D341Med (cell line): ENCODE measurements around the gene AK8.

ENCODE experiments used
- DNase-seq: peaks from one replicate; pipeline ENCODE4 v3.0.0; 2012; ENCODE audit warnings: low spot score

The AK8 gene

DNA sequence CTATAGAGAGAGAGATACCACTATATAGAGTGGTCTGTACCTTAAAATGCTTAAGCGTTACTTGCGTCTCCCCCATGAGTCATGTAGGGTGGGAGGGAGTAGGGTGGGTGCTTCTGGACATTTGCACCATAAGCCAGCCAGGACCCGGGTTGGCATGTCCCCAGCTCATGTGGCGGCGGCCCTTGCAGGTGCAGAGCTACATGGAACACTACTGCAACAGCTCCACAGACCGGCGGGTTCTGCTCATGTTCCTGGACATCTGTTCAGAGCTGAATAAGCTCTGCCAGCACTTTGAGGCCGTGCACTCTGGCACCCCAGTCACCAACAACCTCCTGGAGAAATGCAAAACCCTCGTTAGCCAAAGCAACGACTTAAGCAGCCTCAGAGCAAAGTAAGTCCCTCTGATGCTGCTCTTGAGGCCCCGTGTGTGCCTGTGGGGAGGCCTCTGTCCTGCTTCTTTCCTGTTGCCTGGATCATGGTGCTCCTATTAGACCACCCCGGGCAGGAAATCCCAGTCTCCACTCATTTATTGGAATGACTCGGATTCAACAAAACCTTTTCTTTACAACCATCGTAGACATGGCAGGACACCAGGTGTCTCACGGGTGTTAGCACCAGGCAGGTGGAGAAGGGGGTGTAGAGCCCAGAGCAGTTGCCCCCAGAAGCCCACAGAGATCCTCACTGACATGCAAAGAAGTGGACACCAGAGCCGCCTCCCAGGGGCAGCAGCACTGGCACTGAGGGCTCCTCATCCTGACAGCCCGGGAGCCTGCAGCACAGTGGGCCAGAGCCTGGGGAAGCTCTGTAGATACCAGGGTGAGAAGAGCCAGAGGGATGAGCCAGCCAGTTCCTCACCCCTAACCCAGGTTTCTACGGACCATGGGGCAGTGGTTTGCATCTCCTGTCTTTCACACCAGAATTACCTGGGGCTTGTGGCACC is 9.4 kb upstream of the AK8 start:
- DNase-seq = no peak

DNA sequence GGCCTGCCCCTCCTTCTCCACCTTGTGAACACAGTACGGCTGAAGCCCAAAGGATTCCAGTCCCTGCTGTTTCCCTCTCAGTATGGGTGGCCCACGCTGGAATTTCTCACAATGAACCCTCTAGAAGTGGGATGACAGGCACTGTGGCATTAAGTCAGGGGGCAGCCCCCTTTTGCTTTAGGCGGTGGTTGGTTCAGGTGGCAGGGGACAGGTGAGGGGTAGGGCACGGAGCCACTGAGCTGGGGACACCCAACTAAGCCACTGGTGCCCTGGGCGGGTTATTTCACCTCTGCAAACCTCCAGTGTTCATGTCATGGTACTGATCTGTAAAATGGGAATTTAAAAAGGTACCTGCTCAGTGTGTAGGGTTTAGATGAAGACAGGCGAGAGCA is 8.2 kb upstream of the AK8 start:
- DNase-seq = no peak

- no peak for DNase-seq
Observed at GRCh38 chr9:132885720-132886333, 7.7 kb upstream of the AK8 start.

DNA sequence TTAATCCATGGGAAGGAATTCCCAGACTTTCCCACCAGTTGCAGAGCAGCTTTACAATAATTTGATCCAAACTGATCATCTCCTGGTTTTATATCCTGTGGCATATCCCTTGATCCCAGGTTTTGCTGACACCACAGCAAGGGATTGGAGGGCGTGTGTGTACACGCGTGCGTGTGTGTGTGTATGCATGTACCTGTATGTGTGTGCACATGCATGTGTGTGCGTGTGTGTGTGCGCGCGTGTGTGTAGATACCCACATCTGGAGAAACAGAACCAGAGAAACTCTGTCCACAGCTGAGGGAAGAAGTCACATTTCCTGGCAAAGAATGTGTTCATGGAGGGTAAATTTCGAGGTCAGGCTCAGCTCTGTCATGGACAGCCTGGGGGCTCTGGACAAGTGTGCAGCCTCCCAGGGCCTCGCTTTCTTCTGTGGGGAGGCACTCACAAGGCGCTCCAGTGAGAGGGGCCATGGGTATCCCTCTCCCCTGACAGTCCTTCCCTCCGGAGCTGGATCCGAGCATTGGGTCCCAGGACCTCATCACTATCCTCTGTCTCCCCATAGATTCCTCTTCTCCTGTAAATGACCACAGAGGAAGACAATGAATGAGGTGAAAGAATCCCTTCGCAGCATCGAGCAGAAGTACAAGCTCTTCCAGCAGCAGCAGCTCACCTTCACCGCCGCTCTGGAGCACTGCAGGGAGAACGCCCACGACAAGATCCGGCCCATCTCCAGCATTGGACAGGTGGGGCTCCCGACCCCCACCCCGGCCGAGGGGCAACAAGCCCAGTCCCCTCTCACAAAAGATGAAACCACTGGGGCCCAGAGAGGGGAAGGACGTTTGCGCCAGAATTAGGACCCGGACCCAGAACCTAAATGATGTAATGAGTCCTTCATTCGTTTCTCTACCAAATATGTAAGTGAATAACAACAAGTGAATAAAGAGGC is 5.5 kb upstream of the AK8 start:
- DNase-seq = no peak

GRCh38 chr9:132882616-132883015 is 4.5 kb upstream of the AK8 start:
- no peak for DNase-seq

DNA sequence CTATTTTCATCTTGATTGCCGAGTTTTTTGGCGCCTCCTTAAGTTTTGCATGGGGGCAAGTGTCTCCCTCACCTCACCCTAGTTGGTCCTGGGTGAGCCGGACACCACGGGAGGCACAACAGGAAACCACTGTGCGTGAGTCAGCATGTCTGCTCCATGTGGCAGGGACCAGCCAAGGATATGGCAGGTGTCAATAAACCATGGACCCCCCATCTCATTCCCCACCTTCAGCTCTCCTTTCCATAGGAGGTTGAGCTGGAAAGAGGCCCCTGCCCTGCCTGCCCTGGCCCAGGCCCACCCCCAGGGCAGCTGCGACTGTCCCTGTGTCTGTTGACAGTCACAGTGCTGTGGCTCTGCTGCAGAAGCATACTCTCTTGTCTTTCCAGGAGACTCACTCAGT is 3.7 kb upstream of the AK8 start:
- DNase-seq = no peak

DNA sequence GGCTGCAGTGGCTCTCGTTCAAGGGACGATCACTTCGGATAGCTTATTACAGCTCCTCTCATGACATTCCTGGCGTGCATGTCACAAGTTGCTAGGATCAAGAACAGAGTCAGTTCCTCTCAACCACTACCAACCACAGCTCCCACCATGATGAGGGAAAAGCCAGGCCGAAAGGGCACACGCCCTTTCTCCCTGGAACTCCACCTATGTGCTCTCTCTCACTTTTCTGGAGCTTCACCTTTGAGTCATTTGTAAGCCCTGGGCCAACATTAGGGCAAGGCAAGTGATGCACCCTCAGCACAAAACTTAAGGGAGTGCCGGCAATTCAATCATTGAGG is 2.2 kb upstream of the AK8 start:
- DNase-seq = no peak

- DNase-seq = no peak
Observed at GRCh38 chr9:132879457-132880323, 1.6 kb upstream of the AK8 start.

GRCh38 chr9:132878695-132879456 is 792 bp upstream of the AK8 start, which contains the start of gene SPACA9:
SPACA9 (plus strand) TSS chr9:132878898; CDS start chr9:132883948, 5,050 bp downstream.
- peak; percentile 79 for DNase-seq

DNA sequence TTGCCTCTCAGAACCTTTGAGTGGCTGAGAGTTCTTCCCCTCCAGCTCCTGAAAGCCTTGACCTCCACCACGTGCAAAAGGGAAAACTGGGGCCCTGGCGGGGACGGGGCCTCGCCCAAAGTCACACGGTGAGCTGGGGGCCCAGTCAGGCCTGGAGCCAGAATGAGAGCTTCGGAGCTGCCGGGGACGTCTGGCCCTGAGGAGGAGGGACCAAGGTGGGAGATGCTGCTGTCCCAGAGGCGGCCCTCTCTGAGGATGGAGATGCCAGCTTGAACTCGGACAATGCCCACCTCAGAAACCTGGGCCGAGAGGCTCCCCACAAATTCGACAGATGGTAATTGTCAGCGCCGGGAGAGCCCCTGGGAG is 643 bp downstream of the AK8 start:
- no peak for DNase-seq

DNA sequence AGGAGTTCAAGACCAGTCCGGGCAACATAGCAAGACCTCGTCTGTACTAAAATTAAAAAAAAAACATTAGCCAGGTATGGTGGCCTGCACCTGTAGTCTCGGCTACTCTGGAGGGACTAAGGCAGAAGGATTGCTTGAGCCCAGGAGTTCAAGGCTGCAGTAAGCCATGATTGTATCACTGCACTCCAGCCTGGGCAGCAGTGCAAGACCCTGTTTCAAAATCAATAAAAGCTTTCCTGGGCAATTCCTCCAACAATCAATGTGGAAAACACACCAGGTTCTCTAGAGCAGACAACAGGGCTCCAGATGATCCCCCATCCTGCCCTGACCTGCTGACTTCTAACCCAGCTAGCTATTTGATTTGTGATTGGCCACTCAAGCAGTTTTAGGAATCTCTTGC is 1.2 kb downstream of the AK8 start:
- no peak for DNase-seq

GRCh38 chr9:132875159-132875558 is 2.9 kb downstream of the AK8 start:
- no peak for DNase-seq

DNA sequence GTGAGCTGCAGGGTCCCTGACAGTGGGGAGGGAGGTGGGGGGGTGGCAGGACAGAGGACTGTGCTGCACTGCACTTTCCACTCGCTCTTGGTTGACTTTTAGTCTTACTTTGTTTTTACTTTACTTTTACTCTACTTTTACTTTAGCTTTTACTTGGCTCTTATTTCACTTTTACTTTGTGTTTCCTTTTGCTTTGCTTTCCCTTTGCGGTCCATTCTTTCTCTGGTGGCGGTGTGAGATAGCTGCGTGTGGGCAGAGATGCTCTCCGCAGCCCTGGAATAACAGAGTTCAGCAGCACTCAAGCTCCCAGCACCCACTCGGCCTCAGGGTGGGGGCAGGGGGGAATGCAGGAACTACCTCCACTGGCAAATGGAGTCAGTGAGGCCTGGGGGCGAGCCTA is 4.7 kb downstream of the AK8 start:
- no peak for DNase-seq

- no peak for DNase-seq
Observed at GRCh38 chr9:132869266-132869665, 8.8 kb downstream of the AK8 start.

GRCh38 chr9:132866898-132867297 is 11.2 kb downstream of the AK8 start:
- no peak for DNase-seq

- no peak for DNase-seq
Observed at GRCh38 chr9:132864691-132865090, 13.4 kb downstream of the AK8 start.

GRCh38 chr9:132864277-132864676 is 13.8 kb downstream of the AK8 start:
- DNase-seq = no peak

GRCh38 chr9:132863096-132863495 is 15.0 kb downstream of the AK8 start:
- DNase-seq = no peak

GRCh38 chr9:132862533-132862932 is 15.6 kb downstream of the AK8 start:
- DNase-seq = no peak

GRCh38 chr9:132861666-132862065 is 16.4 kb downstream of the AK8 start:
- no peak for DNase-seq

GRCh38 chr9:132858751-132859150 is 19.3 kb downstream of the AK8 start:
- DNase-seq = no peak
